Adrenal gland (tissue), 5 donors: ENCODE results near the gene ERVK3-1.

Experiments used
- POLR2A ChIP-seq, 2 donors: fragments of 450-650 bp; IDR thresholded peaks; one replicate each; pipeline ENCODE4 v1.6.1; 2017; ENCODE audit warnings: antibody characterized with exemption in 2 of 2, mild to moderate bottlenecking in 2 of 2, moderate library complexity in 1 of 2
- TF ChIP-seq, protein P1 (sequence below), 6 experiments: fragments of 450-650 bp in 4 of 6; fragments of 200-600 bp in 2 of 6; sonication (generic) in 1 of 6; IDR thresholded peaks; 1 replicate in 5 of 6; 2 replicates in 1 of 6; pipeline versions ENCODE4 v1.5.1 to v1.8.0; 2016 to 2021; ENCODE audit warnings: antibody characterized with exemption in 6 of 6, mild to moderate bottlenecking in 2 of 6, moderate library complexity in 1 of 6
- donor health status: DM: no; HTN: no; CAD: no.

DNA sequence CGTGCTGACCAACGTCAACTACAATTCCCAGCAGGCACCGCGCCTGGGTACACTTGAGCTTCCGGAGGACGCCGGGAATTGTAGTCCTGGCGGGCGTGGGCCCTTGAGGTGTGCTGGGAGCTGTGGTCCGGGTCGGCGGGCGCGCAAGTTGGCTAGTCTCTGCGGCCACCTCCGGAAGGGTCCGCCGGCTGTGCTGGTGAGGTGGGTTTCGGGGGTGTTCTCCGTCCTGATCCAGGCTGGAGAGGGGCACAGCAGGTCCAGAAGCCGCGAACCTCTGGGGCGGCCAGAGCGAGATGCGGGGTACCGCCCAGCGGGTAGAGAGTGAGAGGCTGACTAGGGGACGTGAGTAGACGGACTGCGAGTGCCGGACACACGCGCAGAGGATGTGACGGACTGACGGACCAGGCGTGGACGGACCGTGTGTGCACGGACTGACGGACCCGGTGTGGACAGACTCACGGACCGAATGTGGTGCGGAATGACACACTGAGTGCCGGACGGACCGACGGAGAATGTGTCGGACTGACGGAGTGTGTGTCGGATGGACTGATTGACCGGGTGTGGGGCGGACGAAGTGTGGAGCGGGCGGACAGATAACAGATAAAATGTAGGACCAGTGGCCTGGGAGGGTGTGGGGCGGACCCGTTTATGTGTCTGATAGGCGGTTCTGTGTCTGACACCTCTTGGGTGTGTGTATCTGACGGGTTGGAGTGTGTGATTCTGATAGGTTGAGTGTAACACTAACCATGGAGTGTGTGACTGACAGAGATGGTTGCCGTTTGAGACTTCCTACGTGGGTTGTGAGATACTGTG is 21.9 kb downstream of the ERVK3-1 start, which contains the start of gene ZSCAN22:
- TF ChIP-seq, protein P1, sequence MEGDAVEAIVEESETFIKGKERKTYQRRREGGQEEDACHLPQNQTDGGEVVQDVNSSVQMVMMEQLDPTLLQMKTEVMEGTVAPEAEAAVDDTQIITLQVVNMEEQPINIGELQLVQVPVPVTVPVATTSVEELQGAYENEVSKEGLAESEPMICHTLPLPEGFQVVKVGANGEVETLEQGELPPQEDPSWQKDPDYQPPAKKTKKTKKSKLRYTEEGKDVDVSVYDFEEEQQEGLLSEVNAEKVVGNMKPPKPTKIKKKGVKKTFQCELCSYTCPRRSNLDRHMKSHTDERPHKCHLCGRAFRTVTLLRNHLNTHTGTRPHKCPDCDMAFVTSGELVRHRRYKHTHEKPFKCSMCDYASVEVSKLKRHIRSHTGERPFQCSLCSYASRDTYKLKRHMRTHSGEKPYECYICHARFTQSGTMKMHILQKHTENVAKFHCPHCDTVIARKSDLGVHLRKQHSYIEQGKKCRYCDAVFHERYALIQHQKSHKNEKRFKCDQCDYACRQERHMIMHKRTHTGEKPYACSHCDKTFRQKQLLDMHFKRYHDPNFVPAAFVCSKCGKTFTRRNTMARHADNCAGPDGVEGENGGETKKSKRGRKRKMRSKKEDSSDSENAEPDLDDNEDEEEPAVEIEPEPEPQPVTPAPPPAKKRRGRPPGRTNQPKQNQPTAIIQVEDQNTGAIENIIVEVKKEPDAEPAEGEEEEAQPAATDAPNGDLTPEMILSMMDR (IDR thresholded peaks at IDR 0.05), result no peak
- peak; percentile 48 to 66 for TF ChIP-seq POLR2A (IDR thresholded peaks at IDR 0.05)
